HG03045 (cell line): ENCODE data around the gene REL.
"Not testable (repeated sequence)": the region's sequence is repeated elsewhere in the genome, so short reads cannot be mapped to it uniquely, and the experiment has no call there.

Source experiments
- ATAC-seq: cut with Tn5 transposase; IDR thresholded peaks from one replicate; pipeline ENCODE4 v1.9.1; 2021; ENCODE audit warnings: mild to moderate bottlenecking, moderate library complexity; ENCODE audit not compliant: unreplicated experiment

Gene REL

DNA sequence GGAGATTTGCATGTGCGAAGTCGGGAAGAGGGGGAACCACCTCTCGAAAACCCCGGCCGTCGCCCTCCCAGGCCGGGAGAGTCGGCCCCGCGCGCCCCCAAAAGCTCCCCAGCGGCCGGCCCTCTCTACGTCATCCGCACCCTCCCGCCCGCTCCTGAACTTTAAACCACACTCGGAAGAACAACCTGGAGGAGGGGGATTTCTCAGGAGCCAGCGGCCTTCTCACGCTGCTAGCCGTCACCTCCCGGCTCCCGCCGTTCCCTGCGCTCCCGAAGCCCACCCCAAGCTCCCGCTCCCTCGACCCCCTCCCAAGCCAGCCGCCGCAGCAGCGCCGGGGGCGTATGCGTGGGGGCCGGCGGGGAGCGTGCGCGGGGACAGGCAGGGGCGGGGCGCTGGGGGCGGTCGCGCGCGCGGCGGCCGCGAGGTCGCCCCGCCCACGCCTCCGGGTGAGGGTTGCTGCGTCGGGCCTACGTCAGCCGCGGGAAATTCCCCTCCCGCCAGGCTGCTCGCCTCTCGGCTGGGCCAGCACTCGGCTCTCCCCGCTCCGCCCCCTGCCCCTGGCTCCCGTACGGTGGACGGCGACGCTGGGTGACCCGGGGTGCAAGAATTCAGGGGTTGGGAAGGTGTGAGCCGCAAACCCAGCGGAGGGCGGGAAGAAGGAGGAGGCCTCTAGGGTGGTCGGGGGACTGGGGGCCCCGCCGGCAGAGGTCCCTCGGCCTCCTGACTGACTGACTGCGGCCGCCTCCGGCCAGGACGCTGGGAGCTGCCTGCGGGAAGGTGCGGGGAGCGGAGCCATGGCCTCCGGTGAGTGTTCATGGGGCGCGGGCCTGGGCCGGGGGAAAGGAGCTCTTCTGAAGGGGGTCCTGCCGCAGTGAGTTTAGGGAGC is at the start of gene REL:
Gene REL, plus strand, starts transcription at position 528 of the 886 bp plus-strand sequence. Its CDS starts 267 bp downstream, at position 795.
- ATAC-seq, result peak; percentile 84

DNA sequence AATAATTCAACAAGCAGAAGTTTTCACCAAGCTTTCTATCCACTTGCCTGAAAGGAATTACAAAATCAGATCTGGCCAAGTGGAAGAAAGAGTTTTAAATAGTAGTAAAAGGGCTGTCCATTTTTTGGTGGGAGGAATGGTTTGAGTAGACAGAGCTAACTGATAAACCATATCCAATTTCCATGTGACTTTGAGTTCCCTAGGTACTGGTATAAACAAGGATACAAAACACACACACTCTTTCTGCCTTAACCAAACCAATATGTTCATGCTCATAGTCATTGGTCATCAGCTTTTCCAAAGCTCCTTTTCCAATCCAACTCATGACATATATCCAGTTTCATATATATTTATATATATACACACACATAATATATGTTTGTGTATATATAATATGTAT is 49.5 kb upstream of the REL start:
- ATAC-seq, result no peak

DNA sequence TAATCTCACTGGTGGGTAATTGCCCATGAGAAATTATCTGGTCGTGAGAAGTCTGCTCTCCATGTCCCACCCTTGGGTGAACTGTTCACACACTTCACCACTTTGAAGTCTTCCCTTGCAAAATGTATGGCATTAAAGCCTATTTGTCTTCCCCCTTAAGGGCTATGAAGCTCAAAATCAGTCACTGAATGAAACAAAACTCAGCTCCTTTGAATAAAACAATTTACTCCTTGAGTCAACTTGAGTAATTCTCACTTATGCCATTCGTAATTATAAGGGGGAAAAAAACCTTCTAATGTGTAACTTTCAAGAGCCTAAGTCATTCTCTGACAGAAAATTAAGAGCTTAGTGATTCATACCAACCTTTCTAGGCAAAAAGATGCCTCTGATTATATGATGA is 48.8 kb upstream of the REL start:
- no peak for ATAC-seq

DNA sequence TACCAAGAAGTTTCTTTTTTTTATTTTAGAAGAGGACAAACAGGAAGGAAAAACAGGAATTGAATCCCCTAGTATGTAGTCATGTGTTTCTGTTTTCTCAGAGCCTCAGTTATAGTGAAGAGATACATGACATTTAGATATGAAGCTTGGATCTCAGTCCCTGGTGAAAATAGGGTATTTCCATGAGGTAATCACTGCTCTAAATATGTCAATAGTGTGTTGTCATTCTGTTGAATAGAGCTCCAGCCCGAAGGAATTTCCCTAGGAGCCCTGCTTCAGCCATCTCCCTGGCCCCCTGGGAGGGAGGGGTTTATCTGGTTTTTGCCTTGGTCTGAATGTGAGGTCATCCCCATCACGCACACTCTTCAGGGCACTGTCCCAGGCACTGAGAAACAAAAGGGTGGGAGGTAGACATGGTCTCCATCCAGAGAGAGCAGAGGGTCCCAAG is 47.1 kb upstream of the REL start:
- no peak for ATAC-seq

DNA sequence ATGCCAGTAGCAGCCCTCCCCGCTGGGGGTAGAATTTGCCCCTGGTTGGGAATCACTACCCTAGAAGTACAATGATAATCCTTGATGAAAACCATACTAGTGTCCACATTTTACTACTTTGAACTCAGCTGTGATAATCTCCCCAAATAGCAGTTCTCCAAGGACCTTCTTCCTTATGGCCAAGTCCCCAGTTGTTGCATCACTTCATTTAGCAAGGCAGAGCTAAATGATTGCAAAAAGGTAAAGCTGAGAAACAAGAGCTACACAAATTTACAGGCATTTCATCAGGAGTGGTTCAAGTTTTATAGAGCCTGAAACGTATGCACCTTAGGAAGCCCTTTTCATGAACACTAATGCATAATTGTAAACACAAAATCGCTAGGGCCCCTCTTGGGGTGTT is 44.9 kb upstream of the REL start:
- ATAC-seq, result no peak

DNA sequence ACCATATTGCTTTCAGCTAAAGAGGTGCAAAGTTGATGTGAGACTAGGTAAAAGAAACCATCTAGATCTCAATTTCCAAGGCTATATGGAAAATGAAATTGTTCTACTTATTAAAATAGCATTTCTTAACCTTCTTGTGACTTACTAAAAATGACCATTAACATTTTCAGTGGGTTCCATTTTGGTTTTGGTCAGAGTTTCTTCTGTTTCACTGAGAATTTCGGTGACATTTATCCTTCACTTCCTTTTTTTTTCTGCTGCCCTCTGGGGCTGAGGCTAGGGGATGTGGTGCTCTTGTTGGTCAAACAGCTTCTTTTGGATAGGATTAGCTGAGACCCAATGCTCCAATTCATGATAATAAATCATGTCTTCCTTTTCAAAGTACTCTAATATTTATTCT is 44.3 kb upstream of the REL start:
- peak; percentile 19 for ATAC-seq

DNA sequence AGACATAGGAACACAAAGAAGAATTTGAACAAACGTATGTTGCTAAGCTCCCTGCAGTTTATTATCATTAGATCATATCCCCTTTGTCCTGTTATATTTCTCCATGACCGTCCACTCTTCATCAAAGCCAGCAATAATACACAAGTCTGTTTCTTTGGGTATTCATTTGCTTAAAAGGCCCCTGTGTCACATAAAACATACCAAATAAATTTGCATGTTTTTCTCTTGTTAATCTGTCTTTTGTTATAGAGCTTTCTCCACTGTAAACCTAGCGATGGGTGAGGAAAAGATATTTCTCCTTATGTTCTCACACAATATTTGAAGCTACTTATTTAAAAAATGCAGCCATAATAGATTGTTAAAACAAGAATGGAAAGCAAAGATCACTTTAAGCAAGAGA is 42.9 kb upstream of the REL start:
- ATAC-seq, result no peak

DNA sequence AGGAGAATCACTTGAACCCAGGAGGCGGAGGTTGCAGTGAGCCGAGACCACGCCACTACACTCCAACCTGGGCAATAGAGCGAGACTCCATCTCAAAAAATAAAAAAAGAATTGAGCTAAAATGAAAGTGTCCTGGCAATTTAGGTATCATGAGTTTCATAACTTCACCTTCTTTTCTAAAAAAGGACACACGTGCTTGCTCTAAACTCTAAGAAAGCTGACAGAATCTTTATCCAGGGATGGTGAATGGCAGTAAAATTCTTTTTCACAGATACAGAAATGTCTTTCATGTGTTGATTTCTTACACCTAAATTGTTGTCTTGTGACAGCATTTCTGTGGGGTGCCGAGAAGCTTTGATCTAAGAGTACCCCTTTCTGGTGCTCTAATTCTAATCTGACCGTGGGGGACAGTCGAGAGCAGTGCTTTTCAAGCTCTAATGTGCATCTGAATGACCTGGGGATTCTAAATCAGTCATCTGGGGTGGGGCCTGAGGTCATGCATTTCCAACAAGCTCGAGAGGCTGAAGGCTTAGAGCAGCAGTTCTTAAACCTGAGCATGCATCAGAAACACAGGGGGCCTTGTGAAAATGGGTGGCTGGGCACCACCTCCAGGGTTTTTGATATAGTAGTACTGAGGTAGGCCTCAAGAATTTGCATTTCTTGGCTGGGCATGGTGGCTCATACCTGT is 42.1 kb upstream of the REL start:
- peak; percentile 37 for ATAC-seq

DNA sequence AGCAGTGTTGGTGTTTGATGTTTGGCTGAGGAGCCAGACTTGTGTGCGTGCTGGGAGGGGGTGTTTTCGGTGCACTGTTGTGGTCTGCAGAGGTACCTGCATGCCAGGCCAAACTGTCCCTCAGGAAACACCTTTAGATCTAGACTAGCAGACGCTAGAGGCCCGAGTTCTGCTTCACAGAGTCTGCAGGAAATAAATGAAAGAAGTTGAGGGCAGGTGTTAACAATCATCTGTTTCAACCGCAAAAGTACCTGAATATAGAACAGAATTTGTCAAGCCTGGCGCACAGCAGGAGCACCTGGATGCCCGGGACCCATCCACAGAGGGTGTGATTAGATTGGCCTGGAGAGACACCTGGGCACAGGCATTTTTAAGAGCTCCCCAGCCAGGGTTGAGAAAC is 40.5 kb upstream of the REL start:
- no peak for ATAC-seq

DNA sequence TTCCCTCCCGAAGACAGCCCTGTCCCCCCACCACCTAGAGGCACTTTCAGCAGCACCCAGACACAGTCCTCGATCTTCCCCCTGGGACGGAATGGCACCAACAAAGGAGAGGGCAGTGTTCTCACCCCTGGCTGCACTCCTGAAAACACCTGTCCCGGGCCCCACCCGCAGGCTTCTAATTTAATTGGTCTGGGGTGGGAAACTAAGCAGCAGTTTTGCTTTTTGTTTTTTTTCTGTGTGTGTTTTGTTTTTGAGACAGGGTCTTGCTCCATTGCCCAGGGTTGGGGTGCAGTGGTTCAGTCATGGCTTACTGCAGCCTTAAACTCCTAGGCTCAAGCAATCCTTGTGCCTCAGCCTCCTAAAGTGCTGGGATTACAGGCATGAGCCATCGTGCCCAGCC is 38.4 kb upstream of the REL start:
- no peak for ATAC-seq

DNA sequence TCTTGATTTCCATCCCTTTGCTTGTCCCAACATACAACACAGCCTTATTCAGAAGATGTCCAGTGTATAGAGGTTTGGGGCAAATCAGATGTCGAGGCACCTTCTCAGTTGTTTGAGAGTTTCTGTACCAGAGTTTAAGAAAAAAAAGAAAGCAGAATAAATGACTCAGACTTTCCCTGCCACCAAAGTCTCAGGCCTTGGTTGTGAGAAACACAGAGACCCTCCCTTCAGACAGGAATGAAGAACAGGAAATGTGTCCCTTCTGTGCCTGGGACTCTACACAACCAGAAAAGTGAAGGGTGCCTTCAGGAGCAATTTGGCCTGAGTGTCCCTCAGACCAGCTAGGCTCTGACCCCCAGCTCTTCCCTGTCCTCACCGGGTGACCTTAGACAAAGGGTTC is 37.3 kb upstream of the REL start:
- ATAC-seq, result no peak

DNA sequence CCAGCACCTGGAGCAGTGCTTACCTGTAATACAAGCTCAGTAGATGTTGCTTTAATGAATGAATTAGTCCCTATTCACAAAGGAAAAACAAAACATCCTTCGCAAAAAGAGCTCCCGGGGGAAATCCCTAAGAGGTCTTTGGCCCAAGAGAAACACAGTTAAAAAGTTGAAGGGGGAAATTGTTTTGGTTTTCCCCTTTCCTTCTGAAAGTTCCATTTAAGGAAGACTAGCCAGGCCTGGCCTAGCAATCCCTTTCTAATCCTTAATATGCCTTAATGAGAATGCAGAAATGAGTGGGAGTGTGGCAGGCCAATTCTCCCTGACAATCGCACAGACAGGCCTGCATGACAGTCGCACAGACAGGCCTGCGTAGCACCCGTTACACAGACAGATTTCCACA is 33.5 kb upstream of the REL start:
- no peak for ATAC-seq

DNA sequence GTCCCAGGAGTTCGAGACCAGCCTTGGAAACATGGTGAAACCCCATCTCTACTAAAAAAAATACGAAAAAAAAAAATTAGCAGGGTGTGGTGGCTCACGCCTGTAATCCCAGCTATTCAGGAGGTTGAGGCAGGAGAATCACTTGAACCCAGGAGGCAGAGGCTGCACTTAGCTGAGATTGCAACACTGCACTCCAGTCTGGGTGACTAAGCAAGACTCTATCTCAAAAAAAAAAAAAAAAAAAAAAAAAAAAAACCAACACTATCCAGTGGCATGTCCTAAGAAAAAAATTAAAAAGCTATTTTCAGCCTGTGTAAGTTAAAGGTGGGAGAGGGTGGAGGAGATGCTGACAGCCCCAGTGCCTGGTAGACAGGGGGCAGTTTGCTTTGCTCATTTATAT is 32.2 kb upstream of the REL start:
- ATAC-seq, result no peak

DNA sequence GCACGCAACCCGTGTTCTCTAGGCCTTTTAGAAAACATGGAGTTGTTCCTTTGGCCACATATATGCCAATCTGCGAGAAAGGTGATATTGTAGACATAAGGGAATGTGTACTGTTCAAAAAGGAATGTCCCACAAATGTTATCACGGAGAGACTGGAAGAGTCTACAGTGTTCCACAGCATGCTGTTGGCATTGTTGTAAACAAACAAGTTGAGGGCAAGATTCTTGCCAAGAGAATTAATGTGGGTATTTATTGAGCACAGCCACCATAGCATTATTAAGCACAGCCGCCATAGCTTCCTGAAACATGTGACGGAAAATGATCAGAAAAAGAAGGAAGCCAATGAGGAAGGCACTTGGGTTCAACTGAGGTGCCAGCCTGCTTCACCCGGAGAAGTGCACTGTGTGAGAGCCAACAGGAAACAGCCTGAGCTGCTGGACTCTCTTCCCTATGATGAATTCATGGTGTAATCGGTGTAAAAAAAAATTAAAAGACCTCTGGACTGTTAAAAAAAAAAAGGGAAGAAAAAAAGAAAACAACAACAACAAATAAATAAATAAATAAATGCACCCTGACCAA is 29.0 kb upstream of the REL start:
- ATAC-seq, result no peak

DNA sequence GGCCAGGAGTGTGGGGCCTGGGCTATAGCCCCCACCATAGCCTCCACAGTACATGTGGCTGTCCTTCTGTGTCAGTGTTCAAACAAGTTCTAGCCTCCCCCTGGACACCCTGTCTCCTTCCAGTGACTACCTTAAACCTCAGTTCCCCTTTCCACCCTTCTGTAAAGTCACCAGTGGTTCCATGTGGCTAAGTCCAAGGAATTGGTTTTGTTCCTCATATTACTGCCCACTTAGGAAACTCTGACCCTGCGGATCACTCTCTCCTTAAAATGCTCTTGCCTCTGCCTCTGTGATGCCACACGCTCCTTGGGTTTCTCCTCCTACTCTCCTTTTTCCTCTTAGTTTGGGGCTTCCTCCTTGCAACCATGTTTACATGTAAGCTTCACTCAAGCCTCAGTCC is 27.8 kb upstream of the REL start:
- ATAC-seq, result no peak

DNA sequence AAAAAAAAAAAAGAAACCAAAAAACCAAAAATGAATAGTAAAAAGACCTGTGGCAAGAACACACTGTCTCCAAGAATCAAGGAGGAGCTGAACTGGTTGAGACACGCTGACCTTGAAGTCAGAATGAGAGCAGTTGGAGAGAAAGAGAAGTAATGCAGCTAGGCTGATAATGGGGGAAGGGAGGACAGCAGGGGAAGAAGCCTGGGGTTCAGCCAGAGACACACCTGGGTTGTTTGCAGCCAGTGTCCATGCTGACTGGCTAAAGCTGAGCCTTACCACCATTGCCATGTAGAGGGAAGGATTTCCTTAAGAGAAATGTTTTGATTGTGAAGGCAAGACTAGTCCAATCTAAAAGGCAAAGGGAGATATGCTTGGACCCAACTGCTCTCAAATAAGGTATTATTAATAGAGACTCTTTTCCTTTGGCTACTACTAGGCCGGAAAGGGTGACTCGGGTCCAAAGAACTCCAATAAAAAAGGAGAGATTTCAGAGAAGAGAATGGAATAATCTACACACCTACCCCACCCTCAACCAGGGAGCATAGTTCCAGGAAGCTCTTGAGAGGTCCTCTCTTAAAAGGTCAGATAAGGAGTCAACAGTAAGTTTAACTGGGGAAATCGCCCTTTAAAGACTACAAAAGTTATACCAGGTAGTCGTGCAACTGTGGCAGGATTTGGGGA is 25.2 kb upstream of the REL start:
- no peak for ATAC-seq

DNA sequence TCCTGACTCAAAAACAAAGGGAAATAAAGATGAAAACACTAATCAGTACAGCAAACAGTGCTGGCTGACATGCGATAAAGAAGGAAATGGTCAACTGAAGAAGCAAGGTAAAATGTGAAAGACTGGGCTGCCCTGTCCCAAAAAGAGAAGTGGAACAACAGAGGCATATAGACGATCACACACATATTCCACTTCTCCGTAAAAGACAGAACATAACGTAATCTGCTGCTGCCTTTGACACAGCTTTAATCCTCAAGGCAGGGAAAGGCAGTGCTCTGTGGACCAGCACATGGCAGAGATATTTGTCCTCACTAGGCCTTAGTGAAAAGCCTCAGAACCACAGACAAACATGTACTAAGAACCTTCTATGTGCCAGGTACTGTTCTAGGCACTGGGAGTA is 24.3 kb upstream of the REL start:
- no peak for ATAC-seq

DNA sequence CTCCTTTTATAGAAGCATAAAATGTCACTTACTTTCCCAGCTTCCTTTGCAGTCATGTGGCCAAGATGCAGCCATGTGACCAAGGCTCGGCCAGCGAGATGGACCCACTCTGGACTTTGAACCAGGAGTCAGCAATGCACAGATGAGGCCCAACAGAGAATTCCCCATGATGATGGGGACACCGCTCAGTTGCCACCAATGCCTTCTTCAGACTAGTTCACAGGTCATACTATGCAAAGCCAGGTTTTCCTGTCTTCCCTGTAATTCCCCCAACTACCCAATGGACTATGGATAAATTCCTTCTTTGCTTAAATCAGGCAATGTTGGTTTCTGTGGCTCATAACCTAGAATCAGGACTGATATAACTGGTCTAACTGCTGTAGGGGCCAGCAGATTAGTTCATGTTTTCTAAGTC is 22.5 kb upstream of the REL start:
- ATAC-seq, result no peak

DNA sequence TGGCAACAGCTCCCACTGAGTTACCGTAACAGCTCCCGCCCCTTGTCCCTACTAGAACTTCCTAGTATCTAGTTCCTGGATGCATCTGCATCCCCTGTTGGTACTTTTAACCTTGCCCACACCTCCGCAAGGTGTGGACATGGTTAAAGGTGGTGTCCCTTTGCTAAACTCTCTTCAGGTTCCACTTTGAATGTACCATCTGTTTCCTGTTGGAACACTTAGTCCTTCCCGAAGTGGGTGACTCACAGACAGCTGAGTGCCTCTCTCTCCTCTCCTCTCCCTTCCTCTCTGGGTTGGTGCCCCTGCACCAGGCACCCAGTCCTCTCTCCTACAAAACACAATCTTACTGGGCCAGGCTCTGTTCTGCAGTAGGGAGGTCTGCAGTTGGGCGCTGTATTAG is 19.6 kb upstream of the REL start:
- ATAC-seq, result no peak

DNA sequence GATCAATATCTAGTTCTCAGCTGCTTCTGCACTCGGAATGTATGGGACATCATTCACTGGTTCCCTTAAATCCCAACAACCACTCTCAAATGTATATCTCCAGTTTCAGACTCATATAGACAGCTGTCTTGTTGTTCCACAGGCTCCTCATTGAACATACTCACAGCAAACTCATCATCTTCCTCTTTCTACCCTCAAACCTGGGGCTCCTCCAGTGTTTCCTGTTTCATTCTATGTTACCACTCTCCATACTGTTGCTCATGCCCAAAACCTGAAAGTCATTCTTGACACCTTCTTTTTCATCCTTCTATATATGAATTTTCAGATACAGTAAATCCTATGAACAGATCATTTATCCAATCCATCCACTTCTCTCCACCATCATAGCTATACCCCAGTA is 18.7 kb upstream of the REL start:
- no peak for ATAC-seq

DNA sequence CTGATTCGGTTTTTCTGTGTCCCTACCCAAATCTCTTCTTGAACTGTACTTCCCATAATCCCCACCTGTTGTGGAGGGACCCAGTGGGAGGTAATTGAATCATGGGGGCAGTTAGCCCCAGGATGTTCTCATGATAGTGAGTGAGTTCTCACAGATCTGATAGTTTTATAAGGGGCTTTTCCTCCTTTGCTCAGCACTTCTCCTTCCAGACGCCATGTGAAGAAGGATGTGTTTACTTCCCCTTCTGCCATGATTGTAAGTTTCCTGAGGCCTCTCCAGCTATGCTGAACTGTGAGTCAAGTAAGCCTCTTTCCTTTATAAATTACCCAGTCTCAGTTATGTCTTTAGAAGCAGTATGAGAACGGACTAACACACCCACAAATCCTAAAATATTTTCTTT is 16.0 kb upstream of the REL start:
- not testable (repeated sequence) for ATAC-seq
